K562 (cell line): ENCODE measurements around the gene COL23A1. TPM values are rescaled to one million over a fixed set of nuclear protein-coding genes. Genes with fewer than 3 reads are reported as not detected.

Source experiments
- ATAC-seq: fragments of 200-7000 bp; cut with Tn5 transposase; 3 replicates; pipeline ENCODE4 v1.9.1; 2020; ENCODE audit warnings: moderate library complexity
- BruUV-seq: library from RNA; stranded (reverse); fragments of 400-500 nt; replicated peaks from 2 replicates; lab custom pipeline; 2021; lab: Mats Ljungman, UMichigan
- CTCF ChIA-PET: fragments of 300-600 bp; formaldehyde crosslinking; extraction: SDS; loops from one replicate; lab custom pipeline; 2021; ENCODE audit warnings: low intra/inter-chr PET ratio; lab: Yijun Ruan, JAX
- POLR2A ChIA-PET: fragments of 300-600, 350-650 bp; sonication (Branson Sonifier 250); formaldehyde crosslinking; extraction: SDS; loops from one replicate; lab custom pipeline; 2021; ENCODE audit warnings: antibody characterized with exemption, inconsistent platforms; lab: Yijun Ruan, JAX
- DNase-seq, 4 experiments: peaks; one replicate each; pipeline versions ENCODE4 v3.0.0 to v3.0.0-alpha.2; 2011 to 2018; ENCODE audit warnings: low spot score in 3 of 4, mixed read lengths in 3 of 4; ENCODE audit errors: extremely low read depth in 1 of 4
- FAIRE-seq: peaks from 2 replicates; lab custom pipeline; 2011; peaks lifted over from hg19 to GRCh38; lab: Jason Lieb, UNC
- H2AFZ ChIP-seq: 2 replicates; pipeline ENCODE4 v1.6.0; 2011; ENCODE audit warnings: low read depth, low read length, control low read depth, inconsistent platforms
- H3K27ac ChIP-seq: fragments of 200-600 bp; 3 replicates; pipeline ENCODE4 v1.8.0; 2011; ENCODE audit warnings: low read depth, mild to moderate bottlenecking, control low read depth, inconsistent platforms, low read length, moderate library complexity, mixed read lengths; ENCODE audit errors: extremely low read depth
- H3K27me3 ChIP-seq, 2 experiments: fragments of 300-600 bp in 1 of 2; 2 replicates in 1 of 2; 3 replicates in 1 of 2; pipeline versions ENCODE4 v1.6.0 to v1.8.0; 2011; ENCODE audit warnings: inconsistent platforms in 2 of 2, low read length in 2 of 2, mild to moderate bottlenecking in 1 of 2, mixed read lengths in 1 of 2, moderate library complexity in 1 of 2; ENCODE audit not compliant: control insufficient read depth in 2 of 2, insufficient read depth in 2 of 2
- H3K36me3 ChIP-seq: fragments of 300-600 bp; 3 replicates; pipeline ENCODE4 v1.8.0; 2011; ENCODE audit warnings: mild to moderate bottlenecking, low read length, inconsistent platforms; ENCODE audit not compliant: control insufficient read depth, insufficient read depth
- H3K4me1 ChIP-seq, 2 experiments: fragments of 200-600 bp in 1 of 2; replicated peaks in 1 of 2; 2 replicates in 1 of 2; 3 replicates in 1 of 2; pipeline versions ENCODE4 v1.5.1 to v1.8.0; 2011; ENCODE audit warnings: inconsistent platforms in 2 of 2, low read length in 2 of 2, mild to moderate bottlenecking in 1 of 2, mixed read lengths in 1 of 2, moderate library complexity in 1 of 2; ENCODE audit not compliant: control insufficient read depth in 2 of 2, insufficient read depth in 2 of 2
- H3K4me2 ChIP-seq: 2 replicates; pipeline ENCODE4 v1.6.1; 2011; ENCODE audit warnings: low read length, control low read depth, inconsistent platforms, mixed read lengths; ENCODE audit not compliant: insufficient read depth
- H3K4me3 ChIP-seq: fragments of 200-600 bp; sonication (generic), shearing (Covaris generic); 2 replicates; pipeline ENCODE4 v1.5.1; 2016; ENCODE audit warnings: control low read depth, inconsistent platforms
- H3K79me2 ChIP-seq: fragments of 200-600 bp; 3 replicates; pipeline ENCODE4 v1.8.0; 2011; ENCODE audit warnings: low read length, inconsistent platforms; ENCODE audit not compliant: control insufficient read depth, insufficient read depth
- H3K9ac ChIP-seq, 2 experiments: 2 replicates each; pipeline versions ENCODE4 v1.6.0 to v1.6.1; 2011; ENCODE audit warnings: low read depth in 2 of 2, low read length in 2 of 2, control low read depth in 1 of 2, inconsistent platforms in 1 of 2, mild to moderate bottlenecking in 1 of 2, mixed read lengths in 1 of 2; ENCODE audit not compliant: insufficient read depth in 1 of 2
- H3K9me1 ChIP-seq: one replicate; pipeline ENCODE4 v1.6.0; 2011; ENCODE audit warnings: inconsistent platforms, mild to moderate bottlenecking, low read length, moderate library complexity; ENCODE audit not compliant: control insufficient read depth, insufficient read depth
- H3K9me3 ChIP-seq: replicated peaks from 2 replicates; pipeline ENCODE4 v1.5.1; 2011; ENCODE audit warnings: low read depth, low read length, inconsistent platforms; ENCODE audit not compliant: control insufficient read depth, insufficient read depth
- H4K20me1 ChIP-seq: replicated peaks from 2 replicates; pipeline ENCODE4 v1.6.1; 2011; ENCODE audit warnings: low read length, inconsistent platforms, mixed read lengths; ENCODE audit not compliant: control insufficient read depth, insufficient read depth
- MTA3 ChIP-seq: fragments of 450-650 bp; formaldehyde crosslinking; IDR thresholded peaks from 2 replicates; pipeline ENCODE4 v1.6.1; 2017; ENCODE audit warnings: mild to moderate bottlenecking, borderline replicate concordance
- NFIC ChIP-seq: fragments of 450-650 bp; IDR thresholded peaks from 2 replicates; pipeline ENCODE4 v1.6.1; 2017; ENCODE audit warnings: mild to moderate bottlenecking, inconsistent platforms
- SMAD3 ChIP-seq: fragments of 450-650 bp; formaldehyde crosslinking; conservative IDR thresholded peaks from 2 replicates; pipeline ENCODE4 v1.4.0; 2020; ENCODE audit warnings: mild to moderate bottlenecking
- WGBS: fragments of 100-300 bp; shearing (Covaris generic); methylation state at CpG from one replicate; pipeline ENCODE4 v1.1.6; 2016; ENCODE audit warnings: low coverage, mixed read lengths; ENCODE audit not compliant: insufficient coverage; ENCODE audit errors: missing lambda C conversion rate; 5-methylcytosine and 5-hydroxymethylcytosine counted together
- in situ Hi-C: fragments of 300-500 bp; cut with MboI; formaldehyde crosslinking; loops from 4 replicates; pipeline ENCODE4 v1.15.0; 2018; ENCODE audit warnings: inconsistent platforms, mixed read lengths
- intact Hi-C: fragments of 100-400 bp; cut with micrococcal nuclease; formaldehyde crosslinking; loops from 2 replicates; pipeline ENCODE4 v1.14.2; 2022
- polyA plus RNA-seq, 8 experiments: library from polyadenylated mRNA; depleted of rRNA in 4 of 8; stranded (reverse) in 5 of 8; unstranded in 3 of 8; fragments of >200 nt; fragmentation: Nextera tagmentation in 2 of 8; fragmentation: Illumina TruSeq in 1 of 8; extraction: Ambion mirVana in 2 of 8; extraction: Trizol in 1 of 8; gene quantifications; 2 replicates each; pipeline versions ENCODE4 v1.2.1 to v1.2.3, GENCODE V29; 2011 to 2014; ENCODE audit warnings: inconsistent platforms in 1 of 8, missing spikeins in 1 of 8
- total RNA-seq, 7 experiments: library from RNA; depleted of rRNA in 6 of 7; stranded (reverse); fragments of >200 nt in 6 of 7; fragmentation: Illumina TruSeq in 2 of 7; extraction: Trizol in 2 of 7; gene quantifications; 2 replicates each; pipeline versions ENCODE4 v1.2.1 to v1.2.3, GENCODE V29; 2011 to 2021; ENCODE audit warnings: low replicate concordance in 1 of 7
- TF ChIP-seq, protein P1 (sequence below), 2 experiments: IDR thresholded peaks in 1 of 2; conservative IDR thresholded peaks in 1 of 2; 2 replicates each; pipeline ENCODE4 v1.6.1; 2016; ENCODE audit warnings: low read depth in 2 of 2, mild to moderate bottlenecking in 1 of 2, missing compliant biosample characterization in 1 of 2, missing genetic modification characterization in 1 of 2, moderate library complexity in 1 of 2

Gene COL23A1
- total and polyA plus RNA-seq, 9 of the 15 experiments (the other 6 are each of a cell fraction or from before 2014, with no cell fraction given): 0.09 TPM; not detected in 8

DNA sequence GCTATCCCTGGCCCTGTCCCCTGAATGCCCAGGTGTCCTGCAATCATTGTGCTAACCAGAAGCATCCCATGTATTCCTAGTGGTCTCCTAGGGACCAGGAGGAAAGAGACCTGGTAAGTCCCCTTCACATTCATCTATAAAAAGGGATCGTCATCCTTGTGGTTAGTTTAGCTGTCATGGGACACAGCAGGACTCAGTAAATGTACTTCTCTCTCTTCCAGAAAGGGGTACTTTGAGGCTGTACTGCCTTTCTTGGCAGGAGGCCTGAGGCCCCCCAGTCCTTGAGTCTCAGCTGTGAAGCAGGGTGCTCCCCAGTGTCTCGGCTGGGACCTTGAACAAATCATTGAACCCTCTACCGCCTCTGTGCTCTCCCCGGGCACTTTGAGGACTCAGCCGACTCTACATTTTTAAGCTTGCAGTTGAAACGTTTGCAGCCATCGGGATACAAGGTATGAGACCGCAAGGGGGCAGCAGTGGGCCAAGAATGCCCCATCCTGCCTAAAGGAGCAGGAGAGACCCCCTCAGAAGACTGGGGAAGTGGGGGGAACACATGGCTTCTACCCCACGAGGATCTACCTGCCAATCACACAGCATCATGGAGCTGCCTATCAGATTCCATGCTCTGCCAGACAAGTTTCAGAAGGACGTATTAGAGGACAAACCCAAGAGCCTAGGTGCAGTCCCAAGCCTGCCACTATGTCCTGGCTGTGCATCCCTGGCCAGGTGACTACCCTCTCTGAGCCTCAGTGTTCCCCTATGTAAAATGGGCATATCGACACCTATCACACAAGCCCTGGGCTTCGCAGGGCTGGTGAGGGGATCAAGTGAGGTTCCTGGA, 355.2 kb downstream of the COL23A1 start (continued):
- TF ChIP-seq, protein P1, sequence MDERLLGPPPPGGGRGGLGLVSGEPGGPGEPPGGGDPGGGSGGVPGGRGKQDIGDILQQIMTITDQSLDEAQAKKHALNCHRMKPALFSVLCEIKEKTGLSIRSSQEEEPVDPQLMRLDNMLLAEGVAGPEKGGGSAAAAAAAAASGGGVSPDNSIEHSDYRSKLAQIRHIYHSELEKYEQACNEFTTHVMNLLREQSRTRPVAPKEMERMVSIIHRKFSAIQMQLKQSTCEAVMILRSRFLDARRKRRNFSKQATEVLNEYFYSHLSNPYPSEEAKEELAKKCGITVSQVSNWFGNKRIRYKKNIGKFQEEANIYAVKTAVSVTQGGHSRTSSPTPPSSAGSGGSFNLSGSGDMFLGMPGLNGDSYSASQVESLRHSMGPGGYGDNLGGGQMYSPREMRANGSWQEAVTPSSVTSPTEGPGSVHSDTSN (CRISPR knock-in tag; IDR thresholded peaks at IDR 0.05; ENCODE audit: low read depth): no peak
- TF ChIP-seq, protein P1 (tag; conservative IDR thresholded peaks at IDR 0.05; ENCODE audit: low read depth): 0 out of 2 replicates have a peak, but pooled peaks have one; percentile 15
- no peak for TF ChIP-seq SMAD3 (CRISPR knock-in tag)

DNA sequence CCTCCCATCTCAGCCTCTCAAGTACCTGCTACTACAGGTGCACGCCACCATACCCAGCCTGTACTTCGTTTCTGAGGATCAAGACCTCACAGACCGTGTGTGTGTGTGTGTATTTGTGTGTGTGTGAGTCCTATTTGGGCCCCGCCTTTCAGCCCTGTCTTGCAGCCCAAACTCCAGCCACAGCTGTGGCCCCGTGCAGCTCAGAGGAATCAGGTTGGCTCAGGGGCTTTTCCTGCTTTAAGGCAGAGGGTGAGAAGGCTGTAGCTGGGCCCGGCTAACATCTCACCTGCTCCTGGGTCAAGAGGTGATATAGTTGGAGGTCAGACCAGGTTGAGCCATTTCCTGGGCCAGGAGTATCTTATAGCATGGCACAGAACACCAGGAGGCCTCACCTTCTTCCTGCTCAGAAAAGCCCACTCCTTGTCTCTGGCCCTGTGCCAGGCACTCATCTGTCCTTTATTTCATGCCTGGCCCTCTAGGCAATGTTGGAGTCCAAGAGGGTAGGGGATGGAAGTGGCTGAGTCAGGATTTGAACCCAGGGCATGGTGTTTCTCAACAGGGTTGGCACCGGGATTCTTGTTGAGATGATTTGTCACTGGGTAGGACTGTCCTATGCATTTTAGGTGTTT, 356.0 kb downstream of the COL23A1 start:
- ATAC-seq (no peak), DNase-seq (no peak), FAIRE-seq (no peak)
- ChIA-PET POLR2A (interaction anchor here (0.5 to 1.2 kb wide), 6 partner anchors 9 to 625 kb away, joined by 3 to 8 read pairs (median 4); partner anchors contain the start of gene HNRNPAB), CTCF (no interaction called here)
- in situ Hi-C loops: no loop called here
- H3K4me2 ChIP-seq: no peak overlapping the region
- no peaks in the 10 kb centered on the region for H3K9me1 ChIP-seq
- TF ChIP-seq MTA3 (no peak), NFIC (peak; percentile 81)
- H3K9me3 ChIP-seq: no peaks in the 10 kb centered on the region
- BruUV-seq: no TSS peak
- H3K27me3 ChIP-seq: no peaks in the 10 kb centered on the region
- H3K27ac ChIP-seq: no peak overlapping the region
- no peaks in the 10 kb centered on the region for H4K20me1 ChIP-seq
- 57% methylated on average over 7 of the region's 7 CpGs for WGBS
- H3K36me3 ChIP-seq: peaks cover 21% of the 10 kb centered on the region
- H3K79me2 ChIP-seq: peaks cover 30% of the 10 kb centered on the region
- intact Hi-C loops: no loop called here
- no peak overlapping the region for H3K4me3 ChIP-seq
- 0 out of 4 replicates have a peak overlapping the region, but pooled peaks of 1 of the 2 experiments have one; percentile 30 for H3K9ac ChIP-seq
- peaks cover 35 to 46% of the 10 kb centered on the region in 2 experiments for H3K4me1 ChIP-seq
- H2AFZ ChIP-seq: peak overlapping the region; percentile 92; the same call in 1 of the 2 replicates
